HG03039 (cell line): Measurements from ENCODE around the gene UQCC2.

Experiments
- ATAC-seq: cut with Tn5 transposase; IDR thresholded peaks from one replicate; pipeline ENCODE4 v1.9.1; 2021; ENCODE audit warnings: mild to moderate bottlenecking, moderate library complexity; ENCODE audit not compliant: unreplicated experiment

Gene UQCC2

GRCh38 chr6:33711140-33712129 lies at the start of gene UQCC2:
Gene UQCC2, minus strand, starts transcription at chr6:33711700. Its CDS starts 14 bp downstream, at chr6:33711686.
- ATAC-seq = peak; percentile 88

- no peak for ATAC-seq
Measured at GRCh38 chr6:33759887-33760629, 48.6 kb upstream of the UQCC2 start.

- ATAC-seq = no peak
Measured at GRCh38 chr6:33758815-33759216, 47.3 kb upstream of the UQCC2 start.

- no peak for ATAC-seq
Measured at GRCh38 chr6:33757906-33758305, 46.4 kb upstream of the UQCC2 start.

- no peak for ATAC-seq
Measured at GRCh38 chr6:33757113-33757512, 45.6 kb upstream of the UQCC2 start.

- ATAC-seq = no peak
Measured at GRCh38 chr6:33756211-33756954, 44.9 kb upstream of the UQCC2 start.

GRCh38 chr6:33755070-33755869 lies 43.8 kb upstream of the UQCC2 start:
- no peak for ATAC-seq

GRCh38 chr6:33754222-33754621 lies 42.7 kb upstream of the UQCC2 start:
- no peak for ATAC-seq

GRCh38 chr6:33752646-33753015 lies 41.1 kb upstream of the UQCC2 start:
- no peak for ATAC-seq

- no peak for ATAC-seq
Measured at GRCh38 chr6:33751771-33752645, 40.5 kb upstream of the UQCC2 start.

GRCh38 chr6:33750244-33750991 lies 38.9 kb upstream of the UQCC2 start:
- ATAC-seq = no peak

GRCh38 chr6:33749401-33749800 lies 37.9 kb upstream of the UQCC2 start:
- ATAC-seq = no peak

GRCh38 chr6:33748841-33749240 lies 37.3 kb upstream of the UQCC2 start:
- no peak for ATAC-seq

- no peak for ATAC-seq
Measured at GRCh38 chr6:33747823-33748222, 36.3 kb upstream of the UQCC2 start.

- no peak for ATAC-seq
Measured at GRCh38 chr6:33746651-33747100, 35.2 kb upstream of the UQCC2 start, which contains the start of gene IP6K3. Gene IP6K3, minus strand, starts transcription at chr6:33746905. Its CDS starts 11,429 bp downstream, at chr6:33735476.

- ATAC-seq = no peak
Measured at GRCh38 chr6:33746036-33746600, 34.6 kb upstream of the UQCC2 start.

GRCh38 chr6:33745548-33745947 lies 34.0 kb upstream of the UQCC2 start:
- no peak for ATAC-seq

- no peak for ATAC-seq
Measured at GRCh38 chr6:33744895-33745546, 33.5 kb upstream of the UQCC2 start.
